ENCODE results near the gene PARPBP. TPM values are rescaled to one million over a fixed set of nuclear protein-coding genes. Genes with fewer than 3 reads are reported as not detected.

Gene PARPBP
- total and polyA plus RNA-seq, 2 of the 13 experiments (the other 11 are each of a cell fraction or from before 2014, with no cell fraction given), result 6.7 to 28.4 TPM

- peak; percentile 97 for TF ChIP-seq ZNF142 (CRISPR knock-in tag; IDR thresholded peaks at IDR 0.05)
- TF ChIP-seq GLI4 (CRISPR knock-in tag; IDR thresholded peaks at IDR 0.05; ENCODE audit: borderline replicate concordance), result no peak
- no peak for TF ChIP-seq FUBP1 (CRISPR knock-in tag; IDR thresholded peaks at IDR 0.05; ENCODE audit: borderline replicate concordance)
- TF ChIP-seq POLR2G (IDR thresholded peaks at IDR 0.05; ENCODE audit: low read depth, low read length), result peak; percentile 92
- TF ChIP-seq ARNT (IDR thresholded peaks at IDR 0.05), result no peak
- TF ChIP-seq CREBL2 (CRISPR knock-in tag; IDR thresholded peaks at IDR 0.05; ENCODE audit: borderline replicate concordance), result 0 out of 2 replicates have a peak, but pooled peaks have one; percentile 41
- no peak for TF ChIP-seq ZNF549 (CRISPR knock-in tag; IDR thresholded peaks at IDR 0.05)
- no peak for TF ChIP-seq SRF (IDR thresholded peaks at IDR 0.05; ENCODE audit: low read depth, low read length)
- TF ChIP-seq, protein P1, sequence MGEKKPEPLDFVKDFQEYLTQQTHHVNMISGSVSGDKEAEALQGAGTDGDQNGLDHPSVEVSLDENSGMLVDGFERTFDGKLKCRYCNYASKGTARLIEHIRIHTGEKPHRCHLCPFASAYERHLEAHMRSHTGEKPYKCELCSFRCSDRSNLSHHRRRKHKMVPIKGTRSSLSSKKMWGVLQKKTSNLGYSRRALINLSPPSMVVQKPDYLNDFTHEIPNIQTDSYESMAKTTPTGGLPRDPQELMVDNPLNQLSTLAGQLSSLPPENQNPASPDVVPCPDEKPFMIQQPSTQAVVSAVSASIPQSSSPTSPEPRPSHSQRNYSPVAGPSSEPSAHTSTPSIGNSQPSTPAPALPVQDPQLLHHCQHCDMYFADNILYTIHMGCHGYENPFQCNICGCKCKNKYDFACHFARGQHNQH (CRISPR knock-in tag; IDR thresholded peaks at IDR 0.05), result peak; percentile 91
- TF ChIP-seq, protein P2, sequence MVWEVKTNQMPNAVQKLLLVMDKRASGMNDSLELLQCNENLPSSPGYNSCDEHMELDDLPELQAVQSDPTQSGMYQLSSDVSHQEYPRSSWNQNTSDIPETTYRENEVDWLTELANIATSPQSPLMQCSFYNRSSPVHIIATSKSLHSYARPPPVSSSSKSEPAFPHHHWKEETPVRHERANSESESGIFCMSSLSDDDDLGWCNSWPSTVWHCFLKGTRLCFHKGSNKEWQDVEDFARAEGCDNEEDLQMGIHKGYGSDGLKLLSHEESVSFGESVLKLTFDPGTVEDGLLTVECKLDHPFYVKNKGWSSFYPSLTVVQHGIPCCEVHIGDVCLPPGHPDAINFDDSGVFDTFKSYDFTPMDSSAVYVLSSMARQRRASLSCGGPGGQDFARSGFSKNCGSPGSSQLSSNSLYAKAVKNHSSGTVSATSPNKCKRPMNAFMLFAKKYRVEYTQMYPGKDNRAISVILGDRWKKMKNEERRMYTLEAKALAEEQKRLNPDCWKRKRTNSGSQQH (CRISPR knock-in tag; IDR thresholded peaks at IDR 0.05; ENCODE audit: low read depth), result peak; percentile 94
- no peak for TF ChIP-seq ZNF660 (CRISPR knock-in tag; IDR thresholded peaks at IDR 0.05; ENCODE audit: borderline replicate concordance, low read depth)
- peak; percentile 90; the same call in 1 of the 2 replicates for TF ChIP-seq ZNF878 (CRISPR knock-in tag; IDR thresholded peaks at IDR 0.05)
- TF ChIP-seq ZNF775 (CRISPR knock-in tag; IDR thresholded peaks at IDR 0.05; ENCODE audit: borderline replicate concordance), result no peak
- no peak for TF ChIP-seq EZH2 (conservative IDR thresholded peaks at IDR 0.05; ENCODE audit: low read depth, low read length)
These were observed at the start of gene PARPBP, which contains the start of gene NUP37 (continued) for GRCh38 chr12:102119674-102120563.
